ENCODE results near the gene TMEM171. TPM values are rescaled to one million over a fixed set of nuclear protein-coding genes. Genes with fewer than 3 reads are reported as not detected.

Gene TMEM171
- total RNA-seq, 1 donor from 2014 or later = not detected

DNA sequence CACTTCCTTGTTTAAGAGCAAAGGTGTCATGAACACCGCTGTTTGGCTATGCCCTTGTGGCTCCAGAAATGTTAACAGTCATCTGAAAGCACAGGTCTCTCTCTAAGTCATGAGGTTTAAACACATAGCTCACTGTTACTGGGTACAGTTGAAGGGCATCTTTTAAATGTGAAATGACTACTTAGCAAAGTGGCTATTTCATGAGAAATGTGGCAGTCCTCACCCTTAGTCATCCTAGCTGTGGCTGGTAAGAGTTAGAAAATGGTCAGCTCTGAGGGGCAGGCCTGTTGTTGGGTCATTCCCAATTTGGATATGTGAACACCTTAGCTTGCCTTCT, 24.2 kb upstream of the TMEM171 start:
- Histone ChIP-seq H3K9me3 (ENCODE audit: low read depth) (peaks cover 2% of the 10 kb centered on the region), H3K36me3 (no peaks in the 10 kb centered on the region), H4K20me1 (ENCODE audit: low read depth) (no peaks in the 10 kb centered on the region), H3F3A (ENCODE audit: low read depth) (no peaks in the 10 kb centered on the region), H2AFZ (replicated peaks) (no peak overlapping the region), H3K4me3 (no peak overlapping the region), H3K4me2 (no peak overlapping the region), H3K4me1 (no peaks in the 10 kb centered on the region), H3K79me2 (ENCODE audit: low read depth) (no peaks in the 10 kb centered on the region), H3K27me3 (no peaks in the 10 kb centered on the region), H3K27ac (no peak overlapping the region), H3K9ac (no peak overlapping the region)
- Mint-ChIP-seq H3K36me3 (no peaks in the 10 kb centered on the region), H3K27ac (no peak overlapping the region), H3K4me1 (no peaks in the 10 kb centered on the region), H3K4me3 (no peak overlapping the region), H3K27me3 (ENCODE audit: insufficient read depth, low read depth) (no peaks in the 10 kb centered on the region), H3K9me3 (peaks cover 7% of the 10 kb centered on the region)
- no peak for DNase-seq (ENCODE audit: low spot score)
- no peak for TF ChIP-seq EZH2 (IDR thresholded peaks at IDR 0.05)
- TF ChIP-seq, protein P1, sequence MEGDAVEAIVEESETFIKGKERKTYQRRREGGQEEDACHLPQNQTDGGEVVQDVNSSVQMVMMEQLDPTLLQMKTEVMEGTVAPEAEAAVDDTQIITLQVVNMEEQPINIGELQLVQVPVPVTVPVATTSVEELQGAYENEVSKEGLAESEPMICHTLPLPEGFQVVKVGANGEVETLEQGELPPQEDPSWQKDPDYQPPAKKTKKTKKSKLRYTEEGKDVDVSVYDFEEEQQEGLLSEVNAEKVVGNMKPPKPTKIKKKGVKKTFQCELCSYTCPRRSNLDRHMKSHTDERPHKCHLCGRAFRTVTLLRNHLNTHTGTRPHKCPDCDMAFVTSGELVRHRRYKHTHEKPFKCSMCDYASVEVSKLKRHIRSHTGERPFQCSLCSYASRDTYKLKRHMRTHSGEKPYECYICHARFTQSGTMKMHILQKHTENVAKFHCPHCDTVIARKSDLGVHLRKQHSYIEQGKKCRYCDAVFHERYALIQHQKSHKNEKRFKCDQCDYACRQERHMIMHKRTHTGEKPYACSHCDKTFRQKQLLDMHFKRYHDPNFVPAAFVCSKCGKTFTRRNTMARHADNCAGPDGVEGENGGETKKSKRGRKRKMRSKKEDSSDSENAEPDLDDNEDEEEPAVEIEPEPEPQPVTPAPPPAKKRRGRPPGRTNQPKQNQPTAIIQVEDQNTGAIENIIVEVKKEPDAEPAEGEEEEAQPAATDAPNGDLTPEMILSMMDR (IDR thresholded peaks at IDR 0.05) = no peak
- no peak for TF ChIP-seq EZH2phosphoT487 (IDR thresholded peaks at IDR 0.05)

DNA sequence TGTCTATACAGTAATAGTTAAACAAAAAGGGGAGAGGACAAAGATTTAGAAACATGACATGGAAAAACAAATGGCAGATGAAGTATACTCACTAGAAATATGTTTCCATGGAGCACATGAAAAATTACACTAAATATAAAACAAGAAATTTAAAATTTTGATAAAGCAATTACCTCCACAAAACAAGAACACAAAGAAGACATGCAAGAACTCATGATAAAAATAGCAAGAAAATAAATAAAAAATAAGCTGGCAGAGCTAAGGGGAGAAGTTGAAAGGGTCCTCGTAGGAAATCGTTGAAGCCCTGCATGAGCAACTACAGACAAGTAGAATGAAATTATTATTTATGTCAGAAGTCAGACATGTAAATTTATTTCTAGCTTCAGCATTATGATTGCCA, 22.6 kb upstream of the TMEM171 start:
- H3K9ac ChIP-seq = no peak overlapping the region
- no peak overlapping the region for H3K4me3 ChIP-seq
- no peak overlapping the region for H3K27ac Mint-ChIP-seq
- H3K27ac ChIP-seq = no peak overlapping the region
- H3K4me1 ChIP-seq = no peaks in the 10 kb centered on the region
- TF ChIP-seq EZH2 (IDR thresholded peaks at IDR 0.05) (no peak), EZH2phosphoT487 (IDR thresholded peaks at IDR 0.05) (no peak)
- TF ChIP-seq, protein P1 (IDR thresholded peaks at IDR 0.05) = no peak
- H3K9me3 Mint-ChIP-seq = peaks cover 7% of the 10 kb centered on the region
- no peaks in the 10 kb centered on the region for H3K36me3 ChIP-seq
- no peak for DNase-seq (ENCODE audit: low spot score)
- no peaks in the 10 kb centered on the region for H3K27me3 ChIP-seq
- H3K4me1 Mint-ChIP-seq = no peaks in the 10 kb centered on the region
- H2AFZ ChIP-seq (replicated peaks) = no peak overlapping the region
- peaks cover 2% of the 10 kb centered on the region for H3K9me3 ChIP-seq (ENCODE audit: low read depth)
- H3K4me3 Mint-ChIP-seq = no peak overlapping the region
- no peaks in the 10 kb centered on the region for H3F3A ChIP-seq (ENCODE audit: low read depth)
- H3K79me2 ChIP-seq (ENCODE audit: low read depth) = no peaks in the 10 kb centered on the region
- no peaks in the 10 kb centered on the region for H4K20me1 ChIP-seq (ENCODE audit: low read depth)
- H3K27me3 Mint-ChIP-seq (ENCODE audit: insufficient read depth, low read depth) = no peaks in the 10 kb centered on the region
- no peaks in the 10 kb centered on the region for H3K36me3 Mint-ChIP-seq
- no peak overlapping the region for H3K4me2 ChIP-seq

DNA sequence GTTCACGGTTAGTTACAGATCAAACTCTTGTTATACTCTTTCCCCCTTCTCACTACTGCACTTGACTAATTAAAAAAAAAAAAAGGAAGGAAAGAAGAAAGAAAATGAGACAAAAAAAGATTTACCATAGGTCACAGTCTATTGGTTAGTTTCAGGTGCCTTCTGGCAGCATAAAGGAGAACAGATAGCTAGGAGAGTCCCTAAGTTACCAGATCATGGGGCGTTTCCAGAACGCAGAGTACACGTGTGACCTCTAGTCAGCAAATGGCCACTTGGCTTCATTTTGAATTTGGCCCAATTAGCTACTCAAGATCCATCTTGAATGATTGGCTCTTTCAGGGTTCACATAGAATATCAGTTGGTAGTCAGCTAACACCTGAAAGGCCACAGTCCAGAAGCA, 20.3 kb upstream of the TMEM171 start:
- no peak overlapping the region for H2AFZ ChIP-seq (replicated peaks)
- no peak overlapping the region for H3K4me2 ChIP-seq
- H3K9me3 Mint-ChIP-seq = peaks cover 7% of the 10 kb centered on the region
- no peak overlapping the region for H3K4me3 Mint-ChIP-seq
- H3K4me1 Mint-ChIP-seq = no peaks in the 10 kb centered on the region
- no peaks in the 10 kb centered on the region for H4K20me1 ChIP-seq (ENCODE audit: low read depth)
- no peaks in the 10 kb centered on the region for H3K79me2 ChIP-seq (ENCODE audit: low read depth)
- no peaks in the 10 kb centered on the region for H3K36me3 ChIP-seq
- H3K27me3 Mint-ChIP-seq (ENCODE audit: insufficient read depth, low read depth) = peaks cover 2% of the 10 kb centered on the region
- H3K9me3 ChIP-seq (ENCODE audit: low read depth) = peaks cover 2% of the 10 kb centered on the region
- H3K27me3 ChIP-seq = no peaks in the 10 kb centered on the region
- no peak overlapping the region for H3K4me3 ChIP-seq
- no peak for DNase-seq (ENCODE audit: low spot score)
- H3K27ac ChIP-seq = no peak overlapping the region
- H3K36me3 Mint-ChIP-seq = no peaks in the 10 kb centered on the region
- H3F3A ChIP-seq (ENCODE audit: low read depth) = no peaks in the 10 kb centered on the region
- H3K9ac ChIP-seq = no peak overlapping the region
- no peaks in the 10 kb centered on the region for H3K4me1 ChIP-seq
- H3K27ac Mint-ChIP-seq = no peak overlapping the region
- TF ChIP-seq, protein P1 (IDR thresholded peaks at IDR 0.05) = no peak
- TF ChIP-seq EZH2 (IDR thresholded peaks at IDR 0.05) (no peak), EZH2phosphoT487 (IDR thresholded peaks at IDR 0.05) (no peak)

Data from neural progenitor cell (in vitro differentiated cells).